Lower leg skin (tissue), 3 donors: ENCODE results near the gene EXOC6.
A peak's percentile ranks its signal among the peaks of the same experiment; 100 is the strongest.

Experiments used
- POLR2A ChIP-seq, 2 donors: fragments of 450-650 bp; IDR thresholded peaks; one replicate each; pipeline ENCODE4 v1.6.1; 2016 to 2017; ENCODE audit warnings: antibody characterized with exemption in 2 of 2, mild to moderate bottlenecking in 1 of 2, moderate library complexity in 1 of 2
- TF ChIP-seq, protein P1 (sequence below), 3 donors: fragments of 450-650 bp; IDR thresholded peaks; one replicate each; pipeline ENCODE4 v1.5.1; 2016; ENCODE audit warnings: antibody characterized with exemption in 3 of 3, mild to moderate bottlenecking in 3 of 3, moderate library complexity in 2 of 3

DNA sequence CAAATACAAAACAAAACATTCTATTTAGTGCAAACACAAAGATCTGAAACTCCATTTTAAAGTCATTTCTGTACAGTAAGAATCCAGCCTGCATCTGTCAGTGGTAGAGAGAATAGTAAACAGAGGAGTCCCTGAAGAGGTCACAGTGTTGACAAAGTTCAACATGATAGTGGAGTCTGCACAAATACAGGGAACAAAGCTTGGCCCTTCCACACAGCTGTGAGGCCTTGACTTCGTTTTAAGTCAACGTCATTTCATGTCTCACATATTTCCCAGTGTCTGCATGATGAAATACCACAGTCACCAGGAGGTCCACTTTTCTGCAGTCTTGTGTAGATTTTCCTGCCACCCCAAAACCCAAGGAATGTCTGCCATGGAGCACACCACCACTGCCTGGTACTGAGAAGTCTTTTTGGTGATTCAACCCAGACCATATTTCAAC lies 258.3 kb downstream of the EXOC6 start:
- TF ChIP-seq, protein P1, sequence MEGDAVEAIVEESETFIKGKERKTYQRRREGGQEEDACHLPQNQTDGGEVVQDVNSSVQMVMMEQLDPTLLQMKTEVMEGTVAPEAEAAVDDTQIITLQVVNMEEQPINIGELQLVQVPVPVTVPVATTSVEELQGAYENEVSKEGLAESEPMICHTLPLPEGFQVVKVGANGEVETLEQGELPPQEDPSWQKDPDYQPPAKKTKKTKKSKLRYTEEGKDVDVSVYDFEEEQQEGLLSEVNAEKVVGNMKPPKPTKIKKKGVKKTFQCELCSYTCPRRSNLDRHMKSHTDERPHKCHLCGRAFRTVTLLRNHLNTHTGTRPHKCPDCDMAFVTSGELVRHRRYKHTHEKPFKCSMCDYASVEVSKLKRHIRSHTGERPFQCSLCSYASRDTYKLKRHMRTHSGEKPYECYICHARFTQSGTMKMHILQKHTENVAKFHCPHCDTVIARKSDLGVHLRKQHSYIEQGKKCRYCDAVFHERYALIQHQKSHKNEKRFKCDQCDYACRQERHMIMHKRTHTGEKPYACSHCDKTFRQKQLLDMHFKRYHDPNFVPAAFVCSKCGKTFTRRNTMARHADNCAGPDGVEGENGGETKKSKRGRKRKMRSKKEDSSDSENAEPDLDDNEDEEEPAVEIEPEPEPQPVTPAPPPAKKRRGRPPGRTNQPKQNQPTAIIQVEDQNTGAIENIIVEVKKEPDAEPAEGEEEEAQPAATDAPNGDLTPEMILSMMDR (IDR thresholded peaks at IDR 0.05) = peak in 1 of 3 donors; percentile 58
- no peak for TF ChIP-seq POLR2A (IDR thresholded peaks at IDR 0.05)
